ENCODE measurements around the gene HDDC2.

DNA sequence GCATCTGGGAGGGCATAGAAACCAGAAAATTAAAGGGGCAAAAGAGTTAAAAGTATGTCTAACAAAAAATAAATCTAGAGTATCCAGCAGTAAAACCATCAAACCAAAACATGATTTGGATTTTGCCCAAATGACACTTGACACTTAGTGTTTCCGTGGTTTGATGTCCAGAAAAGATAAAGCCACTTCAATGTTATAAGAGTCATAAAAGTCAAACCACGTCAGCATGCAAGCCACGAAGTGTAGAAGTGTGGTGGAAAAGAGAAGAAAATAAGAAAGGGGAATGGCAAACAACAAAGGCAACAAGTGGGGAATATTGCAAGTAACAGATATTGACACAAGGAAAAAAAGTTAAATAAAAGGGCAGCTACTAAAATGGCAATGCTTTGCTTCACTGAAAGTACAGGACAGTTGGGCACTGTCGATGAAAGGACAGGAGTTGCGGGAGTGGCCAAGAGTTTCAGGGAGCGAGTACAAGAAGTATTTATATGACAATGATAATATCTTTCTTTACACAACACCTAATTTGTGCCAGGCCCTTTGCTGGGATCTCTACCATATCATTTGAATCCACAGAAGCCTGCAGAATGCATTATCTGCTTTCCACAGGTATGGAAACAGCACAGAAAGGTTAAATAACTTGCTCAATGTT, 6.3 kb upstream of the HDDC2 start:
- TF ChIP-seq POLR2AphosphoS5 (IDR thresholded peaks at IDR 0.05) (no peak), POLR2A (IDR thresholded peaks at IDR 0.05) (no peak)
- TF ChIP-seq, protein P1, sequence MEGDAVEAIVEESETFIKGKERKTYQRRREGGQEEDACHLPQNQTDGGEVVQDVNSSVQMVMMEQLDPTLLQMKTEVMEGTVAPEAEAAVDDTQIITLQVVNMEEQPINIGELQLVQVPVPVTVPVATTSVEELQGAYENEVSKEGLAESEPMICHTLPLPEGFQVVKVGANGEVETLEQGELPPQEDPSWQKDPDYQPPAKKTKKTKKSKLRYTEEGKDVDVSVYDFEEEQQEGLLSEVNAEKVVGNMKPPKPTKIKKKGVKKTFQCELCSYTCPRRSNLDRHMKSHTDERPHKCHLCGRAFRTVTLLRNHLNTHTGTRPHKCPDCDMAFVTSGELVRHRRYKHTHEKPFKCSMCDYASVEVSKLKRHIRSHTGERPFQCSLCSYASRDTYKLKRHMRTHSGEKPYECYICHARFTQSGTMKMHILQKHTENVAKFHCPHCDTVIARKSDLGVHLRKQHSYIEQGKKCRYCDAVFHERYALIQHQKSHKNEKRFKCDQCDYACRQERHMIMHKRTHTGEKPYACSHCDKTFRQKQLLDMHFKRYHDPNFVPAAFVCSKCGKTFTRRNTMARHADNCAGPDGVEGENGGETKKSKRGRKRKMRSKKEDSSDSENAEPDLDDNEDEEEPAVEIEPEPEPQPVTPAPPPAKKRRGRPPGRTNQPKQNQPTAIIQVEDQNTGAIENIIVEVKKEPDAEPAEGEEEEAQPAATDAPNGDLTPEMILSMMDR (IDR thresholded peaks at IDR 0.05) = no peak
